ENCODE results near the gene APOL2.
"Not testable (repeated sequence)": the region's sequence is repeated elsewhere in the genome, so short reads cannot be mapped to it uniquely, and the experiment has no call there.

Gene APOL2

DNA sequence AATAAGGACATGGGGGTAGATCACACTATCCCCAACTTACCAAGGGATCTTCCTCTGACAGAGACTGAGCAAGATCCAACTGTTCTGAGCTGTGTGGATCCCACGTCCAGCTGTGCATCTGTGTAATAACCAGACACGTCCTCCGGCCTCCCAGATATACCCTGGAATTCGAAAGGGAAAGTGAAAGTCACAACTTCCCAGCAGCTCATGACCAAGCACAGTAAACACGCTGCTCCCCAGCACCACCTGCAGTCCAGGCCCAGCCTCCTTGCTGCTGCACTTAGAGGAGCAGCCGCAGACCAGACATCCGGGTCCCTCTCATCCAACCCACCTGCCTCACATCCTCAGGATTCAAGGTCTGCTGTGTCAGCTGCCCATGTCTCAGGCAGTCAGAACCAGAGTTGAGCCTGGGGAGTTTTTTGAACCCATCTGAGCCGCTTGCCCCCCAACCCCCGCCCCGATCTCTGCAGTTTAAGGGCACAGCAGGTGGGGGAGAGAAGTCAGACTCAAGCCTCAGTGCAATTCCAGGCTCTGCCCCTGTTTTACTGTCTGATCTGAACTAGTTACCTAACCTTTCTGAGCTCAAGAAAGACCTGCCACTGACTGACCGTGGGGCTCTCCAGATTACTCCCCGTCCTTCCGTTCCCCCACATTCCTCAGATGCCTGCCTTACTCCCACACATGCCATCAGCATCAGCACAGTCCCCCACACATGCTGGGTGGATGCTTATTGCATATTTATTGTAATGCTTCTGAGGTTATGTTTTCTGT lies at the start of gene APOL2:
APOL2 (minus strand) TSS at position 127 of the 771 bp plus-strand sequence. CDS start 6,365 bp downstream, outside the sequence.
- peak; percentile 81 to 83 for DNase-seq

DNA sequence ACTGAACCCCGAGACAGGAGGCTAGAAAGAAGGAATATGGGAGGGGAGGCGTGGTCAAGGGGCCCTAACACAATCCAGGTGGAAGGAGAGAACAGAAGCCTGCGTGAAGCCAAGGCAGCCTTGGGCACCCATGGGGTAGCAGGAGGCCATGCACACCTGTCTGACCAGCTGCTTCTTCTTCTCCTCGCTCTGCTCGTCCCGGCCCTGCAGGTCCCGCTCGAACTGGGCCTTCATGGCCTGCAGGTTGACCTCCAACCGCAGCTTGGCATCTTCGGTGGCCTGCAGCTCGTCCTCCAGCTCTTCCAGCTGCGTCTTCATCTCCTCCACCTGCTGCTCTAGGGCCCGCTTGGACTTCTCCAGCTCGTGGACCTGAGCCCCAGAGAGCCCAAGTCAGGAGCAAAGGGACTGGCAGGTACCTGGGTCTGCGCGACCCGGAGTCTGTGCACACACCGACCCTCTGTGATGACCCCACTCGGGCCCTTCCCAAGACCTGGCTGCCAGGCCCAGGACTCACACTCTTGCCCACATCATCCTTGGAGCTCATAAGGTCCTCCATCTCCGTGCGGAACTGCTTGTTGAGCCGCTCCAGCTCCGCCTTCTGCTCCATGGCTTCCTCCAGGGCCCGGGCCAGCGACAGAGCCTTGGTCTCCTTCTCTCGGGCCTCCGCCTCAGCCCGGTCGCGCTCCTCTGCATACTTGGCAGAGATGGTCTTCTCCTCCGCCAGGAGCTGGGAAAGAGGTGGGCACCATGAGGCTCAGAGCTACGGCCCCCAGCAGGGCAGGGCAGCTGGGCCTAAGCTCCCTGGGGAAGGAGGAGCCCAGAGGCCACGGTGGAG lies 49.5 kb upstream of the APOL2 start:
- DNase-seq, result no peak

DNA sequence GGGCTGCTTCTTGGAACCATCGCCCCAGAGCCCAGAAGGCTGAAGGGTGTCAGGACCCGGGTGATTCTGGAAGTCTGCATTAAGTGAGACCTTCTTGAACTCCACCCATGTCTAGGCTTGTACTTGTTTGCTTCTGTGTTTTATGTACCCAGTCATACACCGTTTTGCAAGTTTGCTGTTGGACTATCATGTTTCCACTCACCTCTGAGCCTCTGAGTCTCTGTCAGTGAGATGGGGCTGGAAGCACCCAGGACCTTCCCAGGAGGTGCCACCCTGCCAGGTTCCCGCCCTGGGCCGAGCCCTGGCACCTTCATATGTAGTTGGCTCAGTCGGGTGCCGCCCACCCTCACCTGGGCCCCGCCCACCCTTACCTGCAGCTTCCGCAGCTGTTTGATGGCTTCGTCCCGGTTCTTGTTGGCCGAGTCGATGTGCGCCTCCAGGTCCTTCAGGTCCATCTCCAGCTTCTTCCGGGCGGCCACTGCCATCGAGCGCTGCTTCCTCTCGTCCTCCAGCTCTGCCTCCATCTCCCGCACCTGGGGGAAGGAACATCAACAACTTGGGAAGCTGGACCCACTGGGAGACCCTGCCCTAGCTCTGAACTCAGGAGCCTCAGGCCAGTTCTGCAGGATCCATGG lies 48.7 kb upstream of the APOL2 start:
- no peak for DNase-seq

DNA sequence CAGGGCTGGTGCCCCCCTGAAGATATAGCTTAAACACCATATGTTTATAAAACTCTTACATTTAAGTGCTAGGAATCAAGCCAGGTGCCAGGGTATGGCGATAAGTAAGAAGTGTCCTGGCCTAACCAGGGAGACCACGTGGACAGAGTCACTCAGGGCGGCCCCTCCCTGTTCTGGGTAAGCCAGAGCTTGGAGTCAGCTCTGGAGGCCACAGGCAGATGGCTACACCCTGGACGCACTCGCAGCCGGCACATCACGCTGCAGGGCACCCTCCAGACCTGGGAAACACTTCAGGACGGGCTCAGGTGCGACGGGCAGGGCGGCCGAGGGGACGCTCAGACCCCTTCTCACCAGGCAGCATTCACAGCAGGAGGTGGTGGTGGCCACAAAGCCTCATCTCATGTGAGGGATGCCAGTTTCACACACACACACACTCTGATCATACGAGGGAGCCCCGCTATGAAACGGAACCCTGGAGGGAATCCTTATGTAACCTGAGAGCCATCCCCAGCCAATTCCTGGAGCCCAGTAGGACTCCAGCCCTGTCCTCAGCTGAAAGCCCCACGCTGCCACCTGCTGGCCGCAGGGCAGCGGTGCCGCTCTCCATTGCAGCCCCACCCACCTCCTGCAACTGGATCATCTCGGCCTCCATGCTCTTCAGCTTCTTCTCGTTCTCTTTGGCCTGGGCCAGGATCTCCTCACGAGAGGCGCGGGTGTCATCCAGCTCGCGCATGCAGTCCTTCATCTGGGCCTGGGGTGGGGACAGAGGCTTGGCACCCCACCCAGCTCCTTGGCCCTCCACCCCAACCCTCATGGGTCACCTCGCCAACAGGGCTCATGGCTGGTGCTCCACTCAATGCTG lies 47.0 kb upstream of the APOL2 start:
- peak; percentile 42 to 53 for DNase-seq

DNA sequence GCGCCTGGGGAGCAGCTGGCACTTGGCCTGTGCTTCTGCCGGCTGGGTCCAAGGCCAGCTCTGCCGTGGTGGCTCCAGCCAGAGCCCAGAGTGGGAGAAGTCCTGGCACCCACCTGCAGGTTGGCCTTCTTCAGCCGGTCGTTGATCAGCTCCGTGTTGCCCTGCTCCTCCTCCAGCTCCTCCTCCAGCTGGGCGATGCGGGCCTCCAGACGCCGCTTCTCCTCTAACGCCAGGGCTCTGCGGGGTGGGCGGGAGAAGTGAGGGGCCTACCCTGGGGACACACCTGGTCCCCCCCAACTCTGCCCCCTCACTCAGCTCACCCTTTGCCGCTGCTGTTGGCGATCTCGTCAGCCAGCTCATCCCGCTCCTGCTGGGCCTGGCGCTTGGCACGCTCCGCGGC lies 46.2 kb upstream of the APOL2 start:
- DNase-seq, result no peak

GRCh38 chr22:36285017-36285416 lies 45.7 kb upstream of the APOL2 start:
- DNase-seq, result no peak

GRCh38 chr22:36284171-36284571 lies 44.8 kb upstream of the APOL2 start:
- DNase-seq, result no peak

- no peak for DNase-seq
Measured at GRCh38 chr22:36282328-36282831, 43.1 kb upstream of the APOL2 start.

- DNase-seq, result no peak
Measured at GRCh38 chr22:36281781-36282327, 42.5 kb upstream of the APOL2 start.

GRCh38 chr22:36280379-36280778 lies 41.1 kb upstream of the APOL2 start:
- DNase-seq, result no peak

GRCh38 chr22:36279219-36279666 lies 39.9 kb upstream of the APOL2 start:
- DNase-seq, result no peak

DNA sequence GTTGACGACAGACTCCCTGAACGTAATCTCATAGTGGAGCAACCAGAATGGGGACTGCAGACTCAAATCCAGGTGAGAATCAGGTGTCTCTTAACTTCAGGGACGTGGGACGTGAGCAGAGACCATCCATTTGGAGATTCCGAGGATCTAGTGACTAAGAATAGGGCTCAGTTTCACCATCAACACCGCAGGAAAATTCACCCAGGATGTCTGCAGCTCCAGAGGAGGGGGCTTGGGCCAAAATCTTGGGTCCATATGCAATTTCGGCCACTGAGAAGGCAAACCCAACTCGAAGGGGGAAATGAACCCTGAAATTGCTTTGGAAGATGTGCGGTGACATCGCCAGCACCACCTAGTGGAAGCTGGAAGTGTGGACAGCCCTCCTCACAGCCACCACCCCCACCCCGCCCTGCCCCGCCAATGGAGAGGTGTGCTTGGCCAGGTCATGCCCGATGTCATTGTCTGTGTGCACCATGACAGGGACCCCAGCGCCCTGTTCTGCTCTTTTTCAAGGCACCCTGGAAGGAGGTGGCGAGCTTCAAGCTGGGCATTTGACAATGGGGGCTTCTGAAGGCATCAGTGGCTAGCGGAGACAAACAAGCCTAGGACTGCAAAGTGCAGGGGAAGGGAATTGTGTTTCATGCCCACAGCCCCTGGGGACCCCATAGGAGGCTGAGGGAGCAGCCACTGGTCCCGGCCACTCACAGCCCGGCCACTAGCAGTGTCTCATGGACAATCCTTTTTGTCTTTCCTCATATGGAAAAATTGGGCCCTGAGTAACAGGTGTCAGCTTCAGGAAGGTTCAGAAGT lies 38.4 kb upstream of the APOL2 start:
- peak; percentile 59 to 61 for DNase-seq

GRCh38 chr22:36274531-36274930 lies 35.2 kb upstream of the APOL2 start:
- DNase-seq, result no peak

GRCh38 chr22:36271951-36272350 lies 32.6 kb upstream of the APOL2 start:
- DNase-seq, result not testable (repeated sequence)

- DNase-seq, result not testable (repeated sequence)
Measured at GRCh38 chr22:36271231-36271630, 31.9 kb upstream of the APOL2 start.

DNA sequence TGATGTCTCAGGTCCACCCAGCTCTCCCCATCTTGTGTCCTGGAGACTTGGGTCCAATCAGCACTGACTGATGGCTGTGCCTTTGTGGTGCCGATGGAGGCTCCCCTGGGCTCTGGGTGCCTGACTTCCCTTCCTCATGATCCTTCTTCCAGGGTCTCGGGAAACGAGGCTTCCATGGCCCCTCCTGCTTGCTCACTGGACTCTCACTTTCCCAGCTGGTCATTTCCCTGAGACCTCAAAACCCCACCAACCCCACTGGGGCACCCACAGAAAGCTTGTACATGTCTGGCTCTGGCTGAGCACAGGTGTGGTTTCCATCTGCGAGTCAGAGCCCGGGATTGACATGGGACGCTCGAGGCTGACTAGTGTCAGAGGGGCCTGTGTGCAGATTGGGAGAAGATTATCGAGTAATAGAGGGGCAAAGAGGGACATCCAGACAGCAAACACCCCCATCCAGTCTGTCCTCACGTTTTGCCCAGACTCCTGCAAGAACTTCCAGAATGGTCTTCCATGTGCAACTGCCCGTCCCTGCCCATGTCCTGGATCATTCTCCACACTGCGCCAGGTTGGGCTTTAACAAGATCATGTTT lies 28.7 kb upstream of the APOL2 start:
- DNase-seq, result no peak

DNA sequence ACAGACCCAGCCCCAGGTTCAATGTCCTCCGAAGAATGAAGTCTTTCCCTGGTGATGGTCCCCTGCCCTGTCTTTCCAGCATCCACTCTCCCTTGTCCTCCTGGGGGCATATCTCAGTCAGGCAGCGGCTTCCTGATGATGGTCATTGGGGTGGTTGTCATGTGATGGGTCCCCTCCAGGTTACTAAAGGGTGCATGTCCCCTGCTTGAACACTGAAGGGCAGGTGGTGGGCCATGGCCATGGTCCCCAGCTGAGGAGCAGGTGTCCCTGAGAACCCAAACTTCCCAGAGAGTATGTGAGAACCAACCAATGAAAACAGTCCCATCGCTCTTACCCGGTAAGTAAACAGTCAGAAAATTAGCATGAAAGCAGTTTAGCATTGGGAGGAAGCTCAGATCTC lies 27.7 kb upstream of the APOL2 start:
- no peak for DNase-seq

DNA sequence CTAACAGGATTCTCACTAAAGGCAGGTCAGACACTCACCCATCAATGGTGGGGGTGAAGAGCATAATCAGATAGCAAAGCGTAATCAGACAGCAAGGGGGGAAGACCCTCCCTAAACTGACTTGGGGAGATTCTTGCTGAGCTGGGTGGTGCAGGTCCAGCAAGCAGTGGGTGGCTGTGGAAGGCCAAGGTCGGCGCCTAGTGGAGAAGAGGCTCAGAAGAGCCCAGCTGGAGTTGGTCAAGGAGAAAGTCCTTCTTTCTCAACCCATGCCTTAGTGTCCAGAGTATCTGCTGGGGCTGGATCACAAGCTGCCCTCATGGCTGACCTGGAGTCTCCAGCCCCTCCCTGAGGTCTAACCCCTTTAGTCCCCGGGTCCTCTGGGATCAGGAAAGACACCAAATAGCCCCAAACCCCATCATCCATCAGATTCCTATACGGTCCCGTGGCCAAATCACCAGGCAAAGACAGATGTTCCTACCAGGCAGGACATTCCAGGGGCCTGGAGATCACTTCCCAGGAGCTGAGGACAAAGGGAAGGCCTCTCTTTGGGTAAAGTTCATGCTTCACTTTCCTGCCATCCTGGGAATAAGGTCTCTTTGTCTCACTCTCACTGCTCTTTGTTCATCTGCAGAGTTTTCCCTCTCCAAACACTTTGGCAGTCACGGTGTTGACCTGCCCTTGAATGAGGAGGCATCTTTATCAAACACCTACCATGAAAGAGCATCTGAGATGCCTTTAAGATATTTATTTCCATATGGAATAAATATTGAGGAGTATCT lies 24.7 kb upstream of the APOL2 start:
- not testable (repeated sequence) for DNase-seq

DNA sequence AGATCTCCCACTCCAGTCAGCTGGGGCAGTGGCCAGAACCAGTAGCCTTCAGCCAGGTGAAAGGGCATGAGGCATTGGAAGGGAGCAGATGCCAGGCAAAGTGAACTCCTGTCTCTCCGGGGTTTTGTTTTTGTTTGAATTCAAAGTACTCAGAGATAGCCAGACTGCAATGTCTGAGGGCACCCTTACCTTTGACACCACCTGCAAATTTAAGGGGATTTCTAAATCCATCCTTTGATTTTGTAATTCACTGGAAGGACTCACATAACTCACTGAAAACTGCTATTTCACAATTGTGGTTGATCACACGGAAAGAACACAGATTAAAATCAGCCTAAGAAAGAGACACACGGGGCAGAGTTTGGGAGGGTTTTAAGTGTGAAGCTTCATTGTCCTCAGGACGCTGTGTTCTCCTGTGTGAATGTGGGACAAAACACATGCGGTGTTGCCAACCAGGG lies 23.9 kb upstream of the APOL2 start:
- not testable (repeated sequence) for DNase-seq

GRCh38 chr22:36262307-36262706 lies 23.0 kb upstream of the APOL2 start:
- DNase-seq, result not testable (repeated sequence)
